ENCODE measurements around the gene SLC16A9. TPM values are rescaled to one million over a fixed set of nuclear protein-coding genes. Genes with fewer than 3 reads are reported as not detected.
A peak's percentile ranks its signal among the peaks of the same experiment; 100 is the strongest.
"Not testable (repeated sequence)": the region's sequence is repeated elsewhere in the genome, so short reads cannot be mapped to it uniquely, and the experiment has no call there.

Gene SLC16A9
- total RNA-seq, 1 donor = under 0.01 TPM

GRCh38 chr10:59734014-59734462, 24.4 kb upstream of the SLC16A9 start:
- no peak for TF ChIP-seq CTCF (IDR thresholded peaks at IDR 0.05; ENCODE audit: insufficient read depth, low read depth, low read length)
- no peak overlapping the region for H3K4me3 ChIP-seq (ENCODE audit: low read depth, low read length)
- DNase-seq (ENCODE audit: low read depth) = no peak

GRCh38 chr10:59733321-59734013, 23.8 kb upstream of the SLC16A9 start:
- not testable (repeated sequence) for DNase-seq (ENCODE audit: low read depth); H3K4me3 ChIP-seq (ENCODE audit: low read depth, low read length)

- H3K4me3 ChIP-seq (ENCODE audit: low read depth, low read length); DNase-seq (ENCODE audit: low read depth): not testable (repeated sequence)
Observed at GRCh38 chr10:59732849-59733248, 23.2 kb upstream of the SLC16A9 start.

- H3K4me3 ChIP-seq (ENCODE audit: low read depth, low read length); DNase-seq (ENCODE audit: low read depth): not testable (repeated sequence)
Observed at GRCh38 chr10:59729167-59729566, 19.5 kb upstream of the SLC16A9 start.

- H3K4me3 ChIP-seq (ENCODE audit: low read depth, low read length) = no peak overlapping the region
- no peak for DNase-seq (ENCODE audit: low read depth)
- TF ChIP-seq CTCF (IDR thresholded peaks at IDR 0.05; ENCODE audit: insufficient read depth, low read depth, low read length) = no peak
Observed at GRCh38 chr10:59724098-59724938, 14.7 kb upstream of the SLC16A9 start.

- TF ChIP-seq CTCF (IDR thresholded peaks at IDR 0.05; ENCODE audit: insufficient read depth, low read depth, low read length) = no peak
- H3K4me3 ChIP-seq (ENCODE audit: low read depth, low read length) = no peak overlapping the region
Observed at GRCh38 chr10:59720377-59720776, 10.7 kb upstream of the SLC16A9 start.

GRCh38 chr10:59719374-59719773, 9.7 kb upstream of the SLC16A9 start:
- peak; percentile 17 for TF ChIP-seq CTCF (IDR thresholded peaks at IDR 0.05; ENCODE audit: insufficient read depth, low read depth, low read length)
- H3K4me3 ChIP-seq (ENCODE audit: low read depth, low read length) = no peak overlapping the region
- no peak for DNase-seq (ENCODE audit: low read depth)

More at GRCh38 chr10:59720377-59720776, 10.7 kb upstream of the SLC16A9 start:
- no peak for DNase-seq (ENCODE audit: low read depth)

GRCh38 chr10:59718257-59718656, 8.6 kb upstream of the SLC16A9 start:
- no peak overlapping the region for H3K4me3 ChIP-seq (ENCODE audit: low read depth, low read length)
- no peak for DNase-seq (ENCODE audit: low read depth)
- no peak for TF ChIP-seq CTCF (IDR thresholded peaks at IDR 0.05; ENCODE audit: insufficient read depth, low read depth, low read length)

Data from fibroblast of villous mesenchyme (primary cell).